ENCODE measurements around the gene OR8K3. TPM values are rescaled to one million over a fixed set of nuclear protein-coding genes. Genes with fewer than 3 reads are reported as not detected.

OR8K3 gene
- not detected for total RNA-seq

DNA sequence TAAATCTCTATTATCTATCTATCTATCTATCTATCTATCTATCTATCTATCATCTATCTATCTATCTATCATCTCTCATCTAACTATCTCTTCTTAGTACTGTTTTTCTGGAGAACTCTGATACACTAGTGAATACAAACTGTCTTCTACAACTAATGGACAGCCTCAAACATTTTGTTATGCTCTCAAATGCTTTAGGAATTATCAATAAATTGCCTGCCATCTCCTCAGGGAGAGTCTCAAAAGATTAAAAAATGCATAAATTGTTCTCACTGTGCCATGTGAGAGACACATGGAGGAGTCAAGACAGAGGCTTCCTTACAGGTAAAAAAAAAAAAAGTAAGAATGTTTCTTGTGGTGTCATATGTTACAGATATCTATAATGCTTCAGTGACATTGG lies at the start of gene OR8K3:
OR8K3 (plus strand) TSS at position 301 of the 400 bp plus-strand sequence. CDS start 3,163 bp downstream, outside the sequence.
- H3K27me3 ChIP-seq: no peaks in the 10 kb centered on the region
- no peaks in the 10 kb centered on the region for H3K36me3 ChIP-seq
- ATAC-seq (ENCODE audit: low FRiP score in 2 of 2) (no peak), DNase-seq (no peak)
- no peaks in the 10 kb centered on the region for H3K4me1 ChIP-seq
- no peaks in the 10 kb centered on the region for H3K9me3 ChIP-seq
- TF ChIP-seq EP300 (IDR thresholded peaks at IDR 0.05) (no peak), POLR2A (IDR thresholded peaks at IDR 0.05) (no peak), POLR2AphosphoS5 (IDR thresholded peaks at IDR 0.05) (no peak), CTCF (IDR thresholded peaks at IDR 0.05) (no peak)
- no peak within 1 kb of the TSS for H3K27ac ChIP-seq
- no peak within 1 kb of the TSS for H3K4me3 ChIP-seq

DNA sequence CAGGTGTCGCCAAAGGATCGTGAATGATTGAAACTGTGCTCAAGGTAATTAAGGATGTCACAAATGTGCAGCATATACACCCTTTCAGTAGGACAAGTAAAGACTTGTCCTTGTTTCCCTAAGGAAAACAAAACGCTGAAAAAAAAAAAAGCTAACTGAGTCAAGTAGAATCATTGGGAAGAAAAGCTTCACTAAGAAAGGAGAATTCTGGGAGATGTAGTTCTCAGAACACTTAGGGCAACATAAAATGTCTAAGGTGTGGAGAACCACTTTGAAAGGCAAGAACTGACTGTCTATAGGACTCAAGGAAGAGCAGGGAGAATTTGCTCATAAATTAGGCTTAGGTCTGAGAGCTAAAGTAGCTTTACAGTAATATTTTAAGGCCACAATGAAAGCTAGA lies 43.9 kb upstream of the OR8K3 start:
- no peak overlapping the region for H3K4me3 ChIP-seq

GRCh38 chr11:56273854-56274253 lies 41.1 kb upstream of the OR8K3 start, which contains the start of gene OR5T1:
TSS of gene OR5T1 (plus strand) at chr11:56274154. CDS start at chr11:56275639, 1,485 bp downstream.
- H3K4me1 ChIP-seq: no peaks in the 10 kb centered on the region
- H3K27ac ChIP-seq: no peak within 1 kb of the TSS
- H3K36me3 ChIP-seq: no peaks in the 10 kb centered on the region
- H3K9me3 ChIP-seq: no peaks in the 10 kb centered on the region
- TF ChIP-seq CTCF (IDR thresholded peaks at IDR 0.05) (no peak), POLR2A (IDR thresholded peaks at IDR 0.05) (no peak), POLR2AphosphoS5 (IDR thresholded peaks at IDR 0.05) (no peak), EP300 (IDR thresholded peaks at IDR 0.05) (no peak)
- H3K4me3 ChIP-seq: no peak within 1 kb of the TSS
- no peaks in the 10 kb centered on the region for H3K27me3 ChIP-seq
- no peak for DNase-seq
- no peak for ATAC-seq (ENCODE audit: low FRiP score in 2 of 2)

More for the DNA sequence above, 43.9 kb upstream of the OR8K3 start:
- peaks cover 0 to 4% (median 0%) of the 10 kb centered on the region in 4 donors for H3K9me3 ChIP-seq
- H3K27me3 ChIP-seq: no peaks in the 10 kb centered on the region
- DNase-seq (no peak), ATAC-seq (ENCODE audit: low FRiP score in 2 of 2) (no peak)
- H3K36me3 ChIP-seq: no peaks in the 10 kb centered on the region
- TF ChIP-seq POLR2A (IDR thresholded peaks at IDR 0.05) (no peak), EP300 (IDR thresholded peaks at IDR 0.05) (no peak), POLR2AphosphoS5 (IDR thresholded peaks at IDR 0.05) (no peak), CTCF (IDR thresholded peaks at IDR 0.05) (no peak)
- H3K27ac ChIP-seq: no peak overlapping the region
- 71 to 73% methylated on average over 3 of the region's 3 CpGs for WGBS, 2 donors
- no peaks in the 10 kb centered on the region for H3K4me1 ChIP-seq

- Histone ChIP-seq H3K9me3 (no peaks in the 10 kb centered on the region), H3K4me1 (no peaks in the 10 kb centered on the region), H3K36me3 (no peaks in the 10 kb centered on the region), H3K27me3 (no peaks in the 10 kb centered on the region), H3K27ac (no peak within 1 kb of the TSS), H3K4me3 (no peak within 1 kb of the TSS)
- DNase-seq (no peak), ATAC-seq (ENCODE audit: low FRiP score in 2 of 2) (no peak)
- TF ChIP-seq CTCF (IDR thresholded peaks at IDR 0.05): no peak
- 60 to 63% methylated on average over 2 of the region's 2 CpGs for WGBS, 2 donors
Measured at GRCh38 chr11:56292154-56292553, 22.8 kb upstream of the OR8K3 start, which contains the start of gene OR8H1. TSS of gene OR8H1 (minus strand) at chr11:56292254. CDS start at chr11:56291062, 1,192 bp downstream.

- WGBS, 2 donors: 85 to 89% methylated on average over 4 of the region's 4 CpGs
Measured at GRCh38 chr11:56296898-56297297, 18.0 kb upstream of the OR8K3 start.

More at GRCh38 chr11:56296898-56297297, 18.0 kb upstream of the OR8K3 start:
- TF ChIP-seq CTCF (IDR thresholded peaks at IDR 0.05) (no peak), POLR2AphosphoS5 (IDR thresholded peaks at IDR 0.05) (no peak), EP300 (IDR thresholded peaks at IDR 0.05) (no peak), POLR2A (IDR thresholded peaks at IDR 0.05) (no peak)
- Histone ChIP-seq H3K27ac (no peak overlapping the region), H3K36me3 (no peaks in the 10 kb centered on the region), H3K9me3 (no peaks in the 10 kb centered on the region), H3K4me1 (no peaks in the 10 kb centered on the region), H3K4me3 (no peak overlapping the region), H3K27me3 (no peaks in the 10 kb centered on the region)
- DNase-seq: no peak
- ATAC-seq (ENCODE audit: low FRiP score in 2 of 2): no peak

Measured in upper lobe of left lung (tissue), 6 donors.